ENCODE data around the gene STIP1. TPM values are rescaled to one million over a fixed set of nuclear protein-coding genes. Genes with fewer than 3 reads are reported as not detected.

STIP1 gene
- total RNA-seq, 1 donor from 2014 or later, result 108 TPM

GRCh38 chr11:64216879-64217278 is 30.9 kb downstream of the STIP1 start:
- Mint-ChIP-seq H3K4me1 (ENCODE audit: low read depth) (no peaks in the 10 kb centered on the region), H3K27me3 (ENCODE audit: low read depth) (no peaks in the 10 kb centered on the region), H3K27ac (ENCODE audit: unreplicated experiment) (no peak overlapping the region), H3K9me3 (ENCODE audit: low read depth) (no peaks in the 10 kb centered on the region), H3K4me3 (ENCODE audit: unreplicated experiment) (no peak overlapping the region), H3K36me3 (ENCODE audit: low read depth) (no peaks in the 10 kb centered on the region)
- TF ChIP-seq, protein P1, sequence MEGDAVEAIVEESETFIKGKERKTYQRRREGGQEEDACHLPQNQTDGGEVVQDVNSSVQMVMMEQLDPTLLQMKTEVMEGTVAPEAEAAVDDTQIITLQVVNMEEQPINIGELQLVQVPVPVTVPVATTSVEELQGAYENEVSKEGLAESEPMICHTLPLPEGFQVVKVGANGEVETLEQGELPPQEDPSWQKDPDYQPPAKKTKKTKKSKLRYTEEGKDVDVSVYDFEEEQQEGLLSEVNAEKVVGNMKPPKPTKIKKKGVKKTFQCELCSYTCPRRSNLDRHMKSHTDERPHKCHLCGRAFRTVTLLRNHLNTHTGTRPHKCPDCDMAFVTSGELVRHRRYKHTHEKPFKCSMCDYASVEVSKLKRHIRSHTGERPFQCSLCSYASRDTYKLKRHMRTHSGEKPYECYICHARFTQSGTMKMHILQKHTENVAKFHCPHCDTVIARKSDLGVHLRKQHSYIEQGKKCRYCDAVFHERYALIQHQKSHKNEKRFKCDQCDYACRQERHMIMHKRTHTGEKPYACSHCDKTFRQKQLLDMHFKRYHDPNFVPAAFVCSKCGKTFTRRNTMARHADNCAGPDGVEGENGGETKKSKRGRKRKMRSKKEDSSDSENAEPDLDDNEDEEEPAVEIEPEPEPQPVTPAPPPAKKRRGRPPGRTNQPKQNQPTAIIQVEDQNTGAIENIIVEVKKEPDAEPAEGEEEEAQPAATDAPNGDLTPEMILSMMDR (IDR thresholded peaks at IDR 0.05), result no peak
- DNase-seq (ENCODE audit: low spot score), result no peak

DNA sequence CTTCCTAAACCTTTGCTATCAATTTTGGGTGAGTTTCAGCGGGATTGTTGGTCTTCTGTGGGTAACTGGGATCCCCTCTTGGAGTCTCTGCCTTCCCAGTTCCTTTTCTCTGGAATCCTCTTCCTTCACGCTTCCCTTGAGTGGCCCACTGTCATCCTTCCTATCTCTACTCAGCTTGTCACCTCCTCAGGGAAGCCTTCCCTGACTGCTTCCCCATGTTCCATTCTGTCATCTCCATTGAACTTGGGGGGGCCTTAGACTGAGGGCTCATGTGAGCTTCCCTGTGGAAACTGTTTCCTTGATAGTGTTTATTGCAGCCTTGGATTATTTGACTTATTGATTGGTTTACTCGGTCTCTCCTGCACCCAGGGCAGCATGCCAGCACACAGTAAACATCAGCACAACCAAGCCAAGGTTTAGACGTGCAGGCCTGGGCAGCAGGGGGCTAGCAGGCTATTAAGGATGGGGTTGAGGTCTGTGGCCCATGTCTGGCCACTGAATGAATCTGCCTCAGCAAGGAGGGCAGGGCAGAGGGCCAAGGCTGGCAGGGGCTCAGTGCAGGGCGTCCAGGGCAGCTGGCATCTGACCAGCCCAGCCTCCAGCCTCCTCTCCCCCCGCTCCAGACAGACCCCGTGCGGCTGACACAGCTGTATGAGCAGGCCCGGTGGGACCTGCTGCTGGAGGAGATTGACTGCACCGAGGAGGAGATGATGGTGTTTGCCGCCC is 32.8 kb downstream of the STIP1 start:
- Mint-ChIP-seq H3K27me3 (ENCODE audit: low read depth) (no peaks in the 10 kb centered on the region), H3K4me1 (ENCODE audit: low read depth) (peaks cover 1% of the 10 kb centered on the region), H3K27ac (ENCODE audit: unreplicated experiment) (no peak overlapping the region), H3K9me3 (ENCODE audit: low read depth) (no peaks in the 10 kb centered on the region), H3K36me3 (ENCODE audit: low read depth) (no peaks in the 10 kb centered on the region), H3K4me3 (ENCODE audit: unreplicated experiment) (no peak overlapping the region)
- no peak for DNase-seq (ENCODE audit: low spot score)
- TF ChIP-seq, protein P1 (IDR thresholded peaks at IDR 0.05), result no peak

DNA sequence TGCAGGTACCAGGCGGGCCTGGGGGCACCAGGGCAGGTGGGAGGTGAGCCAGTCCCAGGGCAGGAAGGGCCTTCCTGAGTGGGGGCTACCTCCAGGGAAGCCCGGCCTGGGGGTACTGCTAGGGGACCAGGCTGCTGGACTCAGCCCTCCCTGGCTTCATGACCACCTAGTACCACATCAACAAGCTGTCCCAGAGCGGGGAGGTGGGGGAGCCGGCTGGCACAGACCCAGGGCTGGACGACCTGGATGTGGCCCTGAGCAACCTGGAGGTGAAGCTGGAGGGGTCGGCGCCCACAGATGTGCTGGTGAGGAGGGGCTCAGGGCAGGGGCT is 33.3 kb downstream of the STIP1 start:
- DNase-seq (ENCODE audit: low spot score), result peak; percentile 93
- TF ChIP-seq, protein P1 (IDR thresholded peaks at IDR 0.05), result no peak
- no peaks in the 10 kb centered on the region for H3K9me3 Mint-ChIP-seq (ENCODE audit: low read depth)
- H3K4me3 Mint-ChIP-seq (ENCODE audit: unreplicated experiment), result no peak overlapping the region
- H3K27me3 Mint-ChIP-seq (ENCODE audit: low read depth), result no peaks in the 10 kb centered on the region
- no peak overlapping the region for H3K27ac Mint-ChIP-seq (ENCODE audit: unreplicated experiment)
- H3K4me1 Mint-ChIP-seq (ENCODE audit: low read depth), result peaks cover 6% of the 10 kb centered on the region
- no peaks in the 10 kb centered on the region for H3K36me3 Mint-ChIP-seq (ENCODE audit: low read depth)

DNA sequence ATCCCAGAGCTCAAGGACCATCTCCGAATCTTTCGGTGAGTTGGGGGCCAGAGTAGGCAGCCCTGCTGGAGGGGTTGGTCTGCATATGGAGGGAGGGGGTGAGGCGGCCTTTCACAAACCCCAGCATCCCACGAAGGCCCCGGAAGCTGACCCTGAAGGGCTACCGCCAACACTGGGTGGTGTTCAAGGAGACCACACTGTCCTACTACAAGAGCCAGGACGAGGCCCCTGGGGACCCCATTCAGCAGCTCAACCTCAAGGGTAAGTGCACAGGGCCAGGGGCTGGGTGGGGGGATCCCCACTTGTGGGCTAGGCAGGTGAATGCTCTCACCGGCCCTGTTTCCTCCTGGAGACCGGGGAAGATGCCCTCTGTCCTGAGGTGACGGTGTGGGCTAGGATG is 33.8 kb downstream of the STIP1 start:
- Mint-ChIP-seq H3K4me1 (ENCODE audit: low read depth) (peaks cover 7% of the 10 kb centered on the region), H3K9me3 (ENCODE audit: low read depth) (no peaks in the 10 kb centered on the region), H3K36me3 (ENCODE audit: low read depth) (no peaks in the 10 kb centered on the region), H3K4me3 (ENCODE audit: unreplicated experiment) (no peak overlapping the region), H3K27ac (ENCODE audit: unreplicated experiment) (no peak overlapping the region), H3K27me3 (ENCODE audit: low read depth) (no peaks in the 10 kb centered on the region)
- TF ChIP-seq, protein P1 (IDR thresholded peaks at IDR 0.05), result no peak
- DNase-seq (ENCODE audit: low spot score), result no peak

DNA sequence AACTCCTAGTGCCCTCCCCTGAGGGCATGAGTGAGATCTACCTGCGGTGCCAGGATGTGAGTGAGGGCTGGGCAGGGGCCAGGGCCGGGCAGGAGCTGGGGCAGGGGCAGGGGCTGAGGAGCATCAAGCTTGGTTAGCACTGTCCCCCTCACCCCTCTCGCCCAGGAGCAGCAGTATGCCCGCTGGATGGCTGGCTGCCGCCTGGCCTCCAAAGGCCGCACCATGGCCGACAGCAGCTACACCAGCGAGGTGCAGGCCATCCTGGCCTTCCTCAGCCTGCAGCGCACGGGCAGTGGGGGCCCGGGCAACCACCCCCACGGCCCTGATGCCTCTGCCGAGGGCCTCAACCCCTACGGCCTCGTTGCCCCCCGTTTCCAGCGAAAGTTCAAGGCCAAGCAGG is 34.3 kb downstream of the STIP1 start:
- Mint-ChIP-seq H3K27ac (ENCODE audit: unreplicated experiment) (no peak overlapping the region), H3K36me3 (ENCODE audit: low read depth) (no peaks in the 10 kb centered on the region), H3K4me3 (ENCODE audit: unreplicated experiment) (no peak overlapping the region), H3K9me3 (ENCODE audit: low read depth) (no peaks in the 10 kb centered on the region), H3K27me3 (ENCODE audit: low read depth) (no peaks in the 10 kb centered on the region), H3K4me1 (ENCODE audit: low read depth) (peaks cover 12% of the 10 kb centered on the region)
- DNase-seq (ENCODE audit: low spot score), result peak; percentile 90
- TF ChIP-seq, protein P1 (IDR thresholded peaks at IDR 0.05), result no peak
